Suppressor macrophage (primary cell): ENCODE results near the gene TRAPPC1.

Experiments
- DNase-seq, 4 experiments: peaks; one replicate each; pipeline ENCODE4 v3.0.0-alpha.2; 2020 to 2022

Gene TRAPPC1

GRCh38 chr17:7940034-7940433, 8.3 kb upstream of the TRAPPC1 start:
- no peak for DNase-seq

GRCh38 chr17:7935859-7936258, 4.1 kb upstream of the TRAPPC1 start:
- DNase-seq = no peak

- peak; percentile 77 to 91 (median 84) for DNase-seq
Observed at GRCh38 chr17:7932949-7933348, 1.2 kb upstream of the TRAPPC1 start.

GRCh38 chr17:7932483-7932891, 741 bp upstream of the TRAPPC1 start:
- peak; percentile 48 to 59 (median 53) for DNase-seq

GRCh38 chr17:7930841-7931631, 710 bp downstream of the TRAPPC1 start:
- no peak for DNase-seq

GRCh38 chr17:7929158-7930023, 2.4 kb downstream of the TRAPPC1 start, which contains the start of gene KCNAB3:
Gene KCNAB3, minus strand, starts transcription at chr17:7929856. Its CDS starts 421 bp downstream, at chr17:7929435.
- peak in 2 of 4 experiments; percentile 14 to 25 for DNase-seq

GRCh38 chr17:7927596-7927995, 4.2 kb downstream of the TRAPPC1 start:
- DNase-seq = no peak

- peak; percentile 52 to 87 (median 70) for DNase-seq
Observed at GRCh38 chr17:7922845-7923628, 8.7 kb downstream of the TRAPPC1 start.

GRCh38 chr17:7922269-7922844, 9.4 kb downstream of the TRAPPC1 start:
- DNase-seq = no peak

GRCh38 chr17:7916808-7917207, 14.9 kb downstream of the TRAPPC1 start:
- no peak for DNase-seq

- no peak for DNase-seq
Observed at GRCh38 chr17:7916385-7916682, 15.4 kb downstream of the TRAPPC1 start.

- DNase-seq = peak; percentile 88 to 95 (median 91)
Observed at GRCh38 chr17:7915611-7916384, 15.9 kb downstream of the TRAPPC1 start, which contains the start of gene RNF227. Gene RNF227, minus strand, starts transcription at chr17:7916289. Its CDS starts 94 bp downstream, at chr17:7916195.

GRCh38 chr17:7915179-7915610, 16.6 kb downstream of the TRAPPC1 start:
- DNase-seq = peak; percentile 60 to 81 (median 70)

GRCh38 chr17:7912927-7913524, 18.7 kb downstream of the TRAPPC1 start:
- peak; percentile 66 to 85 (median 78) for DNase-seq

GRCh38 chr17:7911116-7911515, 20.6 kb downstream of the TRAPPC1 start:
- DNase-seq = no peak

GRCh38 chr17:7910711-7911110, 21.0 kb downstream of the TRAPPC1 start:
- peak in 3 of 4 experiments; percentile 28 to 38 (median 37) for DNase-seq

- no peak for DNase-seq
Observed at GRCh38 chr17:7910281-7910680, 21.5 kb downstream of the TRAPPC1 start.

GRCh38 chr17:7909089-7909488, 22.7 kb downstream of the TRAPPC1 start:
- no peak for DNase-seq

- DNase-seq = no peak
Observed at GRCh38 chr17:7903154-7904103, 28.3 kb downstream of the TRAPPC1 start.

GRCh38 chr17:7897773-7898172, 34.0 kb downstream of the TRAPPC1 start:
- peak; percentile 73 to 89 (median 82) for DNase-seq
